ENCODE results near the gene IRF4.
A peak's percentile ranks its signal among the peaks of the same experiment; 100 is the strongest.

The IRF4 gene

DNA sequence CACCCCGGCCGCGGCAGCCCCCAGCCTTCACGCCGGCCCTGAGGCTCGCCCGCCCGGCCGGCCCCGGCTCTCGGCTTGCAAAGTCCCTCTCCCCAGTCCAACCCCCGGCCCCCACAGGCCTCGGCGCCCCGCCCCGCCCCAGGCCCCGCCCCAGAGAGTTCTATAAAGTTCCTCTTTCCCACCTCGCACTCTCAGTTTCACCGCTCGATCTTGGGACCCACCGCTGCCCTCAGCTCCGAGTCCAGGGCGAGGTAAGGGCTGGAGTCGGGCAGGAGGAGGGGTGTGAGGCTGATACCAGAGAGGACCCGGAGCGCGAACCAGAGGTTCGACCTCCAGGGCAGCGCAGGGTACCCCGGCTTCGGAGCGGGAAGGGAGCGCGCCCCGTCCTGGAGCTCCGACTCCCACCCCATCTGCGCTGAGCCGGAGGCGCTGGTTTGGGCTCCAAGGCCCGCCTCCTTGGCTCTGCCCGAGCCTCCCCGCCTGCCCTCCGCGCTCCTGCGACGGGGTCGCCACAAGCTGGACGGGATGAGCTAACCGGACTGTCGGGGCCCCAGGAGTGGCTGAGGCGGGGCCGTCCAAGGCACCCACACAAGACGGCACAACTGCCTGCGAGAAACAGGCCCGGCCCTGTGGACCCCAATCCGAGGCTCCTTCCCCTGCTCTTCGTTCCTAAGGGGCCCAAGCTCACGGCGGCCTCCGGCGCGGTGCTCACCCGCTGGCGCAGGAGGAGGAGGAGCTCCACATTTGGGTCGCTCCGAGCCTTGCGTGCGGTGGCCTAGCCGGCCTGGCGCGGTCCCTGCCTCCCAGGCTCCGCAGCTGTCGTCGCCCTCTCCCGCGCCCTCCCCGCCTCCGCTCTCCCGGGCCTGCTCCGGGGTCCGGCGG is at the start of gene IRF4:
Gene IRF4 (plus strand): TSS at position 194 of the 882 bp plus-strand sequence. CDS start 1,401 bp downstream, outside the sequence.
- DNase-seq (ENCODE audit: low spot score) = no peak

DNA sequence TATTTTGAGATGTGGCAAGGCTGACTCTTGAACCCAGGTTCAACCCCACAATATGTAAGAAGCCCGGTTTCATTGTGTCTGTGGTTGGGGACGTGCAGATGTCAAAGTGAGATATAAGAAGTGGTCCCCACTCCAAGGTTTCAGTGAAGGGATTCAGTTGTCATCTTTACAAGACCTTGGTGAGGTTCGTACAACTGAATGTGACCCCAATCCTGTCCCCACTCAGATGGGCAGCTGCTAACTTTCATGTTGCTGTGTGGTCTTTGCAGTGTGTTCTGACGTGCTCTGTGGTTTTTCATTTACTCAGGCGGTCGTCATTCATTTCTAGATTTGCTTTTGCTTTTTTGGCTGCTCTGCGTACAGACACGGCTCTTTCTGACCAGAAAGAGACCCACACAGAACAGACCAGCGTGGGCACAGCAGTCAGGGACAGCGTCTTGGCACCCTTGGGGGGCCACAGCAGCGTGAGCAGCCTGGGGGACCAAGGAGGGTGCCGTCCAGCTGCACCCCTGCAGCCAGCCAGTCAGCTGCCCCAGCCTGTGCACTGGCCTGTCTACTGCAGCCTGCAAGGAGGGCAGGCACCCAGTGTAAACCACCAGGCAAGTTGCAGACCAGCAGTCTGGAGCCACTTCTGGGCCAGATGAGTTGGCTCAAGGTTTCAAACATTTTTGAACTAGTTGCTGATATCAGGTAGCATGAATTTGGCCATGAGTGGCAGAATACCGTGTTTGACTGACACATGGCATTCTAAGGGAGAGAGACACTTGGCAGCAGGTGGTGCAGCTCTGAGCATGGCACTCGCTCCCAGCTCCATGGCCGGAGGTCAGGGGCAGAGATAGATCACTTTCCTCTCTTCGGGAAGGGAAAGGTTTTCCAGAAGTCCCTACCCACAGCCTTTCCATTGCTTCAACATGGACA is 49.4 kb upstream of the IRF4 start:
- no peak for DNase-seq (ENCODE audit: low spot score)

DNA sequence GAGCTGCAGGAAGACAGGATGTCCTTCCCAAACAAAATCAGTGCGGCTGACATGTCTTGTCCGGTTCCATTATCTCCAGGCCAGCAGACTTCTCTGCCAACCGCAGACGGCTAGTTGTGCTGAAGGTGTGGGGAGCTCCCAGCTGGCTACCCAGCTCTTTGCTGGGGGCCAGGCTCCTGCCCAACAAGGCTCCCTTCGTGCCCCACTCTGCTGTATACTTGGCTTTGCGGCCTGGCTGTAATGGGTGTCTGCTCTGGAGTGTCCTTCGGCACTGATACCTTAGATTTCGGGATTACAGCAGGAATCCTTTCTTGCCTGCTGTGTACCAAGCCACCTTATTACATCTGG is 48.7 kb upstream of the IRF4 start:
- DNase-seq (ENCODE audit: low spot score) = no peak

- DNase-seq (ENCODE audit: low spot score) = no peak
Measured at GRCh38 chr6:343226-343935, 48.2 kb upstream of the IRF4 start.

DNA sequence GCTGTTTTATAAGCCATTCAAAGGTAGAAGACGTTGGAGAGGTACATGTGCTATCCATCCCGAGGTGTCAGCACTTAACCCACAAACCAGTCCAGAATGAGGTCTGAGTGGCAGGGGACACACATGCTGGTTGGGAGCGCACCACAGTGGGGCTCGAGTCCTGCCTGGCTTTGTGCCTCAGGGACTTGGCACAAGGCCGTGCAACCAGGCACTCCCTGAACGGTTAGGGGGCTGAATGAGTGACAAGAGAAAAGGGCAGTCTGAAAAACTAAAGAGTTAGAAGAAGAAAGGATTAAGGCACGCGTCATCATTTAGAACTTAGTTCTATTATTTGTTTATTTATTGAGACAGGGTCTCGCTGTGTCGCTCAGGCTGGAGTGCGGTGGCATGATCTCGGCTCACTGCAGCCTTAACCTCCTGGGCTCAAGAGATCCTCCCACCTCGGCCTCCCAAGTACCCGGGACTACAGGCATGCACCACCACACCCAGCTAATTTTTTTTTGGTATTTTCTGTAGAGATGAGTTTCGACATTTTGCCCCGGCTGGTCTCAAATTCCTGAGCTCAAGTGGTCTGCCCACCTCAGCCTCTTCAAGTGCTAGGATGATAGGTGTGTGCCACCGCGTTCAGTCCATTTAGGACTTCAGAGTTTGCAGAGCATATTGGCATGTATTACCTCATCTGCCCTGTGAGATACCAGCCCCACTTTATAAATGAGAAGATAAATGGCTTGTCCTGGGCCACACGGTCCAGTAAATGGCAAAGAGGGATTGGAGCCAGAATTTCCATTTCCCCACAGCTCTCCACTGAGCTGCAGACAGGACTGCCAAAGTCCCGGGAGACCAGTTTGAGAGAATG is 47.4 kb upstream of the IRF4 start:
- DNase-seq (ENCODE audit: low spot score) = no peak

- DNase-seq (ENCODE audit: low spot score) = peak; percentile 55
Measured at GRCh38 chr6:344816-345340, 46.7 kb upstream of the IRF4 start.

- no peak for DNase-seq (ENCODE audit: low spot score)
Measured at GRCh38 chr6:345747-346385, 45.7 kb upstream of the IRF4 start.

DNA sequence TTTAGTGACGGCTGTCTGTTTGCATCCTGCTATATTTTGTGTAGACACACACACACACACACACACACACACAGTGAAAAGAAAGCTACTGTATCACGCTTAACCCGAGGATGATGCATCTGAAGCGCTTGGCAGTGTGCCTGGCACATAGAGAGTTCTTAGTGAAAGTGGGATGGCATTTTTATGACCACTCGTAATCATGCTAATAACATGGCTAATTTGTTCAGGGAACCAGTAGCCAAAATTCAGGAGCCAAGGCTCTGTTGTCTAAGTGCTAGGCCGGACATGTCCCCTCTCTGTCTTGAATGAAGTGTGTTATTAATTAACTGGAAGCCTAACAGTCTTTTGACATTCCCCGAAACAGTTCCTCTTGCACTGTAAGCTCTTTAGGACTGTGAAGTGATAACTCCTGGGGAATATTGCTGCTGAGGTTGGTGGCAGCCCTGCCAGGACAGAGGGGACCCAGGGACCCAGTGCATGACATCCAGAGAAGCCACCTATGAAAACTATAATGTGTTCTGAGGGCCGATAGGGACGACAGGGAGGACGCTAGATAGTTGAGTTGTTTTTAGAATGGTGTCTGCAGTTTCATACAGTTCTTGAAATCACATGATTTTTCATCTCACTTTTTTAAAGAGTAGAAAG is 45.0 kb upstream of the IRF4 start:
- DNase-seq (ENCODE audit: low spot score) = no peak

DNA sequence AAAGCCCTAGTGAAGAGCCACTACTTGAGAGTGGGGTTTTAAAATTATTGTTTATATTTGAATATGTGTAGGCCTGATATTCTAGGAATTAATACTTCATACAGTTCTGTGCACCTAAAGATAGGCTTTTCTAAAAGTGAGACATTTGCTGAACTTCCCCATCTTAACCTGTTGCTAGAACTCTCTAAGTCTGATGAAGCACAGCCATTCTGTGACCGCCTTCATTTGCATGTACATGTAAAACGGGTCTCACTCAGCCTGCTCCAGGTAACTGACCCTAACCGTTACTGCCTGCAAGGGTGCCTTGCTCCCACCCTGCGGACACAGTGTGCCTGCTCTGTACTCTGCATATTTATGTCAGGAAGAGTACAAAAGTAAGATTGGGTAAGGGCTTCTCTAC is 44.3 kb upstream of the IRF4 start:
- no peak for DNase-seq (ENCODE audit: low spot score)

GRCh38 chr6:347951-348859 is 43.3 kb upstream of the IRF4 start:
- DNase-seq (ENCODE audit: low spot score) = no peak

GRCh38 chr6:348860-349396 is 42.6 kb upstream of the IRF4 start:
- DNase-seq (ENCODE audit: low spot score) = no peak

- no peak for DNase-seq (ENCODE audit: low spot score)
Measured at GRCh38 chr6:349491-349921, 42.0 kb upstream of the IRF4 start.

DNA sequence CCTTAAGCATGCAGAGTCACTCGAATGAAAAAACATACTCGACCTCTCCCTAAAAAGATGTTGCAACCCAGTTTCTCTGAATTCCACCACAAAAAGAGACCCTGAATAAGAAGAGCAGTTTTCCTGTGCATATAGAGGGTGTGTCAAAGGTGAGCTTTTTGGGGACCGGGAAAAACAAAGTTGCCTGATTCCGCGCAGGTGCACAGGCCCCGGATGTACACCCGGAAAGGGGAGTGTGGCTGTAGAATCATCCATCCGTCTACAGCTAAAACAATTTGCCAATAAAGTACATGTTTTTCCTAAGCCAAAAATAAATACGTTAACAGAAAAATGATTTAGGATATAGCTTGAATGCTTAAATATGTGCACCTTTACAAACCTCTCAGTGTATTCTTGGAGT is 41.2 kb upstream of the IRF4 start:
- DNase-seq (ENCODE audit: low spot score) = no peak

DNA sequence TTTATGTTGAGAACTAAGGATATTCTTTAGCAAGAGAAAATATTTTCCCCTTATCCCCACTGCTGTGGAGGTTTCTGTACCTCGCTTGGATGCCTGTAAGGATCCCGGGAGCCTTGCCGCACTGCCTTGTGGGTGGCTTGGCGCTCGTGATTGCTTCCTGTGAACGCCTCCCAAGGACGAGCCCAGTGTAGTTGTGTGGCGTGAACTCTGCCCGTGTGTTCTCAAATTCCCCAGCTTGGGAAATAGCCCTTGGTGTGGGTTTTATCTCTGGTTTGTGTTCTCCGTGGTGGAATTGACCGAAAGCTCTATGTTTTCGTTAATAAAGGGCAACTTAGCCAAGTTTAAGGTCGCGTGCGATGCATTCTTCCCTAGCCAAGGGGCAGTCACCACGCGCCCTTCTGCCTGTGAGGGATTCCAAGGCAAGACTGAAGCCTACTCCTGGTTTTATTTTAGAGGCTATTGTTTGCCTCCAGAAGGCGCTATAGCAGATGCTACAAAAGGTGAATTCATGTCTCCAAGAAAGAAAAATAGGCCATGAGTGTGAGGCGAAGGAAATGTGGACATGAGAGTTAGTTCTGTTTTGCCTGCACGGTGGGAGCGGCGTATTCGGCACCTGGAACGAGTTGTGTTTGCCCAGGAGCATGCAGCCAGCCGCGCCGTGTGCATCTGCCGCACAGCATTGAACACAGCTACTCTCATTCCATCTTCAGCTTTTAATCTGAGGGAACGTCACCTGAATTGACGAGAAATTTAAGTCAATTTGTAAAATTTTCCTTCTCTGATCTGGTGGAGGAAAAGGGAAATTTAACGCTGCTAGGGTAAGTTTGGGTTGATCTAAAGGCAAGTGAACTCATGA is 40.3 kb upstream of the IRF4 start:
- no peak for DNase-seq (ENCODE audit: low spot score)

DNA sequence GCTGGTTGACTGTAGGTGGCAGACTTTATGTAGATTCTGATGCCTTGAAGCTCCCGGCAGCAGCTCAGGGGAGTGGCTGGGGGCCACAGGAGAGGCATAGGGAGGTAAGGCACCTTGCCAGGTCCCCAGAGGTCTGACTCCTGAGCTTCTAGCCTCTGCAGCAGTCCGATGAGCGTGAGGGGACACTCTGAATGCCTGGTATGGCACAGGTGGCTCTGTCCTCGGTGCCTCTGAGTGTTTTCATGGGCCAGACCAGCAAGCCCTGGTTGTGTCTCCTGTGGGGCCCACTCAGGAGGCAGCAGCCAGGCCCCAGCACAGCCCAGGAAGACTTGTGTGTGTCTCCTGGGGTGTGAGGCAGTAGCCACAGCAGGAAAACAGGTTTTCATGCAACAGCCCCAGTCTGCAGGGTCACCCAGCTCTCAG is 39.7 kb upstream of the IRF4 start:
- DNase-seq (ENCODE audit: low spot score) = no peak

GRCh38 chr6:352474-352873 is 39.1 kb upstream of the IRF4 start:
- DNase-seq (ENCODE audit: low spot score) = no peak

DNA sequence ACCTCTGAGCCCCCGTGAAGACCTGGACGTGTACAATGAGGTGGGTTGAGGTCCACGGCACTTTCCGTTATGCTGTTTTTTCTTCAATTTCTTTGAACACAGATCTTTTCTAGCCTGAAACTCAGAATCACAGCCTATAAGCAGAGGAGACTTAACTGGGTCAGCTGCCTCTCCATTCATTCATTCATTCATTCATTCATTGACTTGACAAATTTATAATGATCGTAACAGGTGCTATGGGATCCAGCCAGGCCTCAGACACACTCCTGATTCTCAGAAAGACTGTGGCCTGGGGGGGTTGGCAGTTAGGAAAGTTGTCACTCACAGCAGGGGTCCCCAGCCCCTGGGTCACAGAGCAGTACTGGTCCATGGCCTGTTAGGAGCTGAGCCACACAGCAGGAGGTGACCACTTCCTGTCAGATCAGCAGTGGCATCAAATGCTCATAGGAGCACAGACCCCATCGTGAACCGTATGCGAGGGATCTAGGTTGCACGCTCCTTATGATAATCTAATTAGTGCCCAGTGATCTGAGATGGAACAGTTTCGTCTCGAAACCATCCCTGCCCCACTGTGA is 38.6 kb upstream of the IRF4 start:
- DNase-seq (ENCODE audit: low spot score) = no peak

All from AG08395 (cell line).